Esophagus squamous epithelium (tissue), 4 donors: ENCODE data around the gene SLC38A8.

Experiments used
- POLR2A ChIP-seq, 4 donors: fragments of 450-650 bp; IDR thresholded peaks; one replicate each; pipeline ENCODE4 v1.6.1; 2017; ENCODE audit warnings: antibody characterized with exemption in 4 of 4, mild to moderate bottlenecking in 4 of 4, moderate library complexity in 3 of 4
- TF ChIP-seq, protein P1 (sequence below), 6 experiments: fragments of 450-650 bp in 4 of 6; fragments of 200-600 bp in 2 of 6; sonication (generic) in 2 of 6; IDR thresholded peaks; one replicate each; pipeline ENCODE4 v1.5.1; 2016 to 2019; ENCODE audit warnings: antibody characterized with exemption in 6 of 6, mild to moderate bottlenecking in 4 of 6, moderate library complexity in 4 of 6

- TF ChIP-seq, protein P1, sequence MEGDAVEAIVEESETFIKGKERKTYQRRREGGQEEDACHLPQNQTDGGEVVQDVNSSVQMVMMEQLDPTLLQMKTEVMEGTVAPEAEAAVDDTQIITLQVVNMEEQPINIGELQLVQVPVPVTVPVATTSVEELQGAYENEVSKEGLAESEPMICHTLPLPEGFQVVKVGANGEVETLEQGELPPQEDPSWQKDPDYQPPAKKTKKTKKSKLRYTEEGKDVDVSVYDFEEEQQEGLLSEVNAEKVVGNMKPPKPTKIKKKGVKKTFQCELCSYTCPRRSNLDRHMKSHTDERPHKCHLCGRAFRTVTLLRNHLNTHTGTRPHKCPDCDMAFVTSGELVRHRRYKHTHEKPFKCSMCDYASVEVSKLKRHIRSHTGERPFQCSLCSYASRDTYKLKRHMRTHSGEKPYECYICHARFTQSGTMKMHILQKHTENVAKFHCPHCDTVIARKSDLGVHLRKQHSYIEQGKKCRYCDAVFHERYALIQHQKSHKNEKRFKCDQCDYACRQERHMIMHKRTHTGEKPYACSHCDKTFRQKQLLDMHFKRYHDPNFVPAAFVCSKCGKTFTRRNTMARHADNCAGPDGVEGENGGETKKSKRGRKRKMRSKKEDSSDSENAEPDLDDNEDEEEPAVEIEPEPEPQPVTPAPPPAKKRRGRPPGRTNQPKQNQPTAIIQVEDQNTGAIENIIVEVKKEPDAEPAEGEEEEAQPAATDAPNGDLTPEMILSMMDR (IDR thresholded peaks at IDR 0.05) = no peak
- TF ChIP-seq POLR2A (IDR thresholded peaks at IDR 0.05) = no peak
These were observed 66.9 kb downstream of the SLC38A8 start for GRCh38 chr16:83975590-83976260.
